HepG2 (cell line): Measurements from ENCODE around the gene SRSF2. TPM values are rescaled to one million over a fixed set of nuclear protein-coding genes. Genes with fewer than 3 reads are reported as not detected.

Experiments used
- ARNT ChIP-seq: fragments of 450-650 bp; IDR thresholded peaks from 2 replicates; pipeline ENCODE4 v1.6.1; 2017
- EED ChIP-seq: sonication (generic); formaldehyde crosslinking; IDR thresholded peaks from 2 replicates; pipeline ENCODE4 v1.5.0; 2020; ENCODE audit warnings: mild to moderate bottlenecking, missing genetic modification reagents
- NONO ChIP-seq, 2 experiments: fragments of 450-650 bp in 1 of 2; sonication (generic) in 1 of 2; formaldehyde crosslinking in 1 of 2; IDR thresholded peaks in 1 of 2; conservative IDR thresholded peaks in 1 of 2; 2 replicates each; pipeline versions ENCODE4 v1.6.1 to v1.8.0; 2017 to 2022; ENCODE audit warnings: mild to moderate bottlenecking in 1 of 2, missing genetic modification reagents in 1 of 2, moderate library complexity in 1 of 2
- PCBP2 ChIP-seq: fragments of 200-400 bp; formaldehyde crosslinking; optimal IDR thresholded peaks from 2 replicates; pipeline ENCODE3; 2018; ENCODE audit warnings: low read length, low read depth; ENCODE audit not compliant: poor library complexity, severe bottlenecking
- SMARCC2 ChIP-seq: fragments of 450-650 bp; IDR thresholded peaks from 2 replicates; pipeline ENCODE4 v1.6.1; 2017; ENCODE audit warnings: antibody characterized with exemption, mild to moderate bottlenecking
- ZNF891 ChIP-seq: sonication (generic); formaldehyde crosslinking; IDR thresholded peaks from 2 replicates; pipeline ENCODE4 v1.5.0; 2020; ENCODE audit warnings: mild to moderate bottlenecking, missing genetic modification reagents
- polyA plus RNA-seq, 8 experiments: library from polyadenylated mRNA; depleted of rRNA in 3 of 8; stranded (reverse) in 7 of 8; unstranded in 1 of 8; fragments of >200 nt; fragmentation: Illumina TruSeq in 4 of 8; extraction: Trizol in 4 of 8; gene quantifications; 2 replicates each; pipeline versions ENCODE4 v1.2.1 to v1.2.3, GENCODE V29; 2011 to 2016; ENCODE audit warnings: low read depth in 4 of 8, missing spikeins in 1 of 8, mixed read lengths in 1 of 8; ENCODE audit not compliant: insufficient read depth in 1 of 8
- total RNA-seq, 5 experiments: library from RNA; depleted of rRNA; stranded (reverse); fragments of >200 nt; fragmentation: Illumina TruSeq; extraction: Trizol; gene quantifications; 2 replicates each; pipeline ENCODE4 v1.2.3, GENCODE V29; 2016; ENCODE audit warnings: low read depth in 1 of 5
- TF ChIP-seq, protein P1 (sequence below): sonication (generic); formaldehyde crosslinking; IDR thresholded peaks from 2 replicates; pipeline ENCODE4 v1.5.1; 2020; ENCODE audit warnings: missing genetic modification reagents, mild to moderate bottlenecking, borderline replicate concordance
- TF ChIP-seq, protein P2 (sequence below): sonication (generic); formaldehyde crosslinking; conservative IDR thresholded peaks from 2 replicates; pipeline ENCODE4 v1.8.0; 2022; ENCODE audit warnings: mild to moderate bottlenecking, moderate library complexity, missing genetic modification reagents
- TF ChIP-seq, protein P3 (sequence below): sonication (generic); formaldehyde crosslinking; IDR thresholded peaks from 2 replicates; pipeline ENCODE4 v1.4.0; 2020; ENCODE audit warnings: mild to moderate bottlenecking, missing genetic modification reagents
- TF ChIP-seq, protein P4 (sequence below): IDR thresholded peaks from 2 replicates; pipeline ENCODE4 v1.6.1; 2012; ENCODE audit warnings: low read length, improper control_type of control experiment
- TF ChIP-seq, protein P5 (sequence below): sonication (generic); formaldehyde crosslinking; IDR thresholded peaks from 2 replicates; pipeline ENCODE4 v1.9.0; 2021; ENCODE audit warnings: missing genetic modification reagents, borderline replicate concordance

SRSF2 gene
- total and polyA plus RNA-seq, 2 of the 13 experiments (the other 11 are each of a cell fraction or from before 2014, with no cell fraction given) = 306 to 319 TPM

DNA sequence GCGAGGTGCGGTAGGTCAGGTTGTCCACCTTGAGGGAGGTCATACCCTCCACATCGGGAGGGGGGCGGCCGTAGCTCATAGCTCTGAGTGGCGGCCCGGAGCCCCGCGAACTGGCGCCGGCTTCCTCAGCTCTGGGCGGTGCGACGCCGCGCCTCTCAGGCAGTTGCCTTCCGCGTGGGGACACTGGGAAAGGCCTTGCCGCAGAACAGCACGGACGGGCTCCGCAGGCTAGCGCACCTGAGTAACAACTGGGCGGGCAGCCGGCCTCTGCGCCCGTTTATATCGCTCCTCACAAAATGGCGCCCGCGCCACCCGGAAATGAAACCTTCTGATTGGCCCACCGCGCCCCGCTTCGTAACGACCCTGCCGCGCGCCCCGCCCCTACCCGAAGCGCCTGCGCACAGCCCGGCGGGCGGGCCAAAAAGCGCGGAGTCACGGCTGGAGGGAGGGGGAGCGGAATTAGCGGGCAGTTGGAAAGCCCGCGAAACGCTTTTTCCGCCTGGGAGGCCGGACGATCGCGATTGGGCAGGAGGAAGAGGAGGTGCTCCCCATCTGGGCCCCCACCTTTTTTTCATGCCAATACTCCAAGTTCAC is at the start of gene SRSF2 (continued):
- TF ChIP-seq, protein P1, sequence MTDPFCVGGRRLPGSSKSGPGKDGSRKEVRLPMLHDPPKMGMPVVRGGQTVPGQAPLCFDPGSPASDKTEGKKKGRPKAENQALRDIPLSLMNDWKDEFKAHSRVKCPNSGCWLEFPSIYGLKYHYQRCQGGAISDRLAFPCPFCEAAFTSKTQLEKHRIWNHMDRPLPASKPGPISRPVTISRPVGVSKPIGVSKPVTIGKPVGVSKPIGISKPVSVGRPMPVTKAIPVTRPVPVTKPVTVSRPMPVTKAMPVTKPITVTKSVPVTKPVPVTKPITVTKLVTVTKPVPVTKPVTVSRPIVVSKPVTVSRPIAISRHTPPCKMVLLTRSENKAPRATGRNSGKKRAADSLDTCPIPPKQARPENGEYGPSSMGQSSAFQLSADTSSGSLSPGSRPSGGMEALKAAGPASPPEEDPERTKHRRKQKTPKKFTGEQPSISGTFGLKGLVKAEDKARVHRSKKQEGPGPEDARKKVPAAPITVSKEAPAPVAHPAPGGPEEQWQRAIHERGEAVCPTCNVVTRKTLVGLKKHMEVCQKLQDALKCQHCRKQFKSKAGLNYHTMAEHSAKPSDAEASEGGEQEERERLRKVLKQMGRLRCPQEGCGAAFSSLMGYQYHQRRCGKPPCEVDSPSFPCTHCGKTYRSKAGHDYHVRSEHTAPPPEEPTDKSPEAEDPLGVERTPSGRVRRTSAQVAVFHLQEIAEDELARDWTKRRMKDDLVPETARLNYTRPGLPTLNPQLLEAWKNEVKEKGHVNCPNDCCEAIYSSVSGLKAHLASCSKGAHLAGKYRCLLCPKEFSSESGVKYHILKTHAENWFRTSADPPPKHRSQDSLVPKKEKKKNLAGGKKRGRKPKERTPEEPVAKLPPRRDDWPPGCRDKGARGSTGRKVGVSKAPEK (CRISPR knock-in tag) = peak; percentile 19; the same call in 1 of the 2 replicates
- TF ChIP-seq, protein P2, sequence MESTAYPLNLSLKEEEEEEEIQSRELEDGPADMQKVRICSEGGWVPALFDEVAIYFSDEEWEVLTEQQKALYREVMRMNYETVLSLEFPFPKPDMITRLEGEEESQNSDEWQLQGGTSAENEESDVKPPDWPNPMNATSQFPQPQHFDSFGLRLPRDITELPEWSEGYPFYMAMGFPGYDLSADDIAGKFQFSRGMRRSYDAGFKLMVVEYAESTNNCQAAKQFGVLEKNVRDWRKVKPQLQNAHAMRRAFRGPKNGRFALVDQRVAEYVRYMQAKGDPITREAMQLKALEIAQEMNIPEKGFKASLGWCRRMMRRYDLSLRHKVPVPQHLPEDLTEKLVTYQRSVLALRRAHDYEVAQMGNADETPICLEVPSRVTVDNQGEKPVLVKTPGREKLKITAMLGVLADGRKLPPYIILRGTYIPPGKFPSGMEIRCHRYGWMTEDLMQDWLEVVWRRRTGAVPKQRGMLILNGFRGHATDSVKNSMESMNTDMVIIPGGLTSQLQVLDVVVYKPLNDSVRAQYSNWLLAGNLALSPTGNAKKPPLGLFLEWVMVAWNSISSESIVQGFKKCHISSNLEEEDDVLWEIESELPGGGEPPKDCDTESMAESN (CRISPR knock-in tag) = peak; percentile 85
- TF ChIP-seq ZNF891 (CRISPR knock-in tag) = peak; percentile 97
- TF ChIP-seq EED (CRISPR knock-in tag) = peak; percentile 95; the same call in 1 of the 2 replicates
- TF ChIP-seq SMARCC2 = no peak
- no peak for TF ChIP-seq ARNT
- TF ChIP-seq, protein P3, sequence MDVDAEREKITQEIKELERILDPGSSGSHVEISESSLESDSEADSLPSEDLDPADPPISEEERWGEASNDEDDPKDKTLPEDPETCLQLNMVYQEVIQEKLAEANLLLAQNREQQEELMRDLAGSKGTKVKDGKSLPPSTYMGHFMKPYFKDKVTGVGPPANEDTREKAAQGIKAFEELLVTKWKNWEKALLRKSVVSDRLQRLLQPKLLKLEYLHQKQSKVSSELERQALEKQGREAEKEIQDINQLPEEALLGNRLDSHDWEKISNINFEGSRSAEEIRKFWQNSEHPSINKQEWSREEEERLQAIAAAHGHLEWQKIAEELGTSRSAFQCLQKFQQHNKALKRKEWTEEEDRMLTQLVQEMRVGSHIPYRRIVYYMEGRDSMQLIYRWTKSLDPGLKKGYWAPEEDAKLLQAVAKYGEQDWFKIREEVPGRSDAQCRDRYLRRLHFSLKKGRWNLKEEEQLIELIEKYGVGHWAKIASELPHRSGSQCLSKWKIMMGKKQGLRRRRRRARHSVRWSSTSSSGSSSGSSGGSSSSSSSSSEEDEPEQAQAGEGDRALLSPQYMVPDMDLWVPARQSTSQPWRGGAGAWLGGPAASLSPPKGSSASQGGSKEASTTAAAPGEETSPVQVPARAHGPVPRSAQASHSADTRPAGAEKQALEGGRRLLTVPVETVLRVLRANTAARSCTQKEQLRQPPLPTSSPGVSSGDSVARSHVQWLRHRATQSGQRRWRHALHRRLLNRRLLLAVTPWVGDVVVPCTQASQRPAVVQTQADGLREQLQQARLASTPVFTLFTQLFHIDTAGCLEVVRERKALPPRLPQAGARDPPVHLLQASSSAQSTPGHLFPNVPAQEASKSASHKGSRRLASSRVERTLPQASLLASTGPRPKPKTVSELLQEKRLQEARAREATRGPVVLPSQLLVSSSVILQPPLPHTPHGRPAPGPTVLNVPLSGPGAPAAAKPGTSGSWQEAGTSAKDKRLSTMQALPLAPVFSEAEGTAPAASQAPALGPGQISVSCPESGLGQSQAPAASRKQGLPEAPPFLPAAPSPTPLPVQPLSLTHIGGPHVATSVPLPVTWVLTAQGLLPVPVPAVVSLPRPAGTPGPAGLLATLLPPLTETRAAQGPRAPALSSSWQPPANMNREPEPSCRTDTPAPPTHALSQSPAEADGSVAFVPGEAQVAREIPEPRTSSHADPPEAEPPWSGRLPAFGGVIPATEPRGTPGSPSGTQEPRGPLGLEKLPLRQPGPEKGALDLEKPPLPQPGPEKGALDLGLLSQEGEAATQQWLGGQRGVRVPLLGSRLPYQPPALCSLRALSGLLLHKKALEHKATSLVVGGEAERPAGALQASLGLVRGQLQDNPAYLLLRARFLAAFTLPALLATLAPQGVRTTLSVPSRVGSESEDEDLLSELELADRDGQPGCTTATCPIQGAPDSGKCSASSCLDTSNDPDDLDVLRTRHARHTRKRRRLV (CRISPR knock-in tag) = peak; percentile 94; the same call in 1 of the 2 replicates
- TF ChIP-seq, protein P4, sequence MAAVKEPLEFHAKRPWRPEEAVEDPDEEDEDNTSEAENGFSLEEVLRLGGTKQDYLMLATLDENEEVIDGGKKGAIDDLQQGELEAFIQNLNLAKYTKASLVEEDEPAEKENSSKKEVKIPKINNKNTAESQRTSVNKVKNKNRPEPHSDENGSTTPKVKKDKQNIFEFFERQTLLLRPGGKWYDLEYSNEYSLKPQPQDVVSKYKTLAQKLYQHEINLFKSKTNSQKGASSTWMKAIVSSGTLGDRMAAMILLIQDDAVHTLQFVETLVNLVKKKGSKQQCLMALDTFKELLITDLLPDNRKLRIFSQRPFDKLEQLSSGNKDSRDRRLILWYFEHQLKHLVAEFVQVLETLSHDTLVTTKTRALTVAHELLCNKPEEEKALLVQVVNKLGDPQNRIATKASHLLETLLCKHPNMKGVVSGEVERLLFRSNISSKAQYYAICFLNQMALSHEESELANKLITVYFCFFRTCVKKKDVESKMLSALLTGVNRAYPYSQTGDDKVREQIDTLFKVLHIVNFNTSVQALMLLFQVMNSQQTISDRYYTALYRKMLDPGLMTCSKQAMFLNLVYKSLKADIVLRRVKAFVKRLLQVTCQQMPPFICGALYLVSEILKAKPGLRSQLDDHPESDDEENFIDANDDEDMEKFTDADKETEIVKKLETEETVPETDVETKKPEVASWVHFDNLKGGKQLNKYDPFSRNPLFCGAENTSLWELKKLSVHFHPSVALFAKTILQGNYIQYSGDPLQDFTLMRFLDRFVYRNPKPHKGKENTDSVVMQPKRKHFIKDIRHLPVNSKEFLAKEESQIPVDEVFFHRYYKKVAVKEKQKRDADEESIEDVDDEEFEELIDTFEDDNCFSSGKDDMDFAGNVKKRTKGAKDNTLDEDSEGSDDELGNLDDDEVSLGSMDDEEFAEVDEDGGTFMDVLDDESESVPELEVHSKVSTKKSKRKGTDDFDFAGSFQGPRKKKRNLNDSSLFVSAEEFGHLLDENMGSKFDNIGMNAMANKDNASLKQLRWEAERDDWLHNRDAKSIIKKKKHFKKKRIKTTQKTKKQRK = no peak
- TF ChIP-seq, protein P5, sequence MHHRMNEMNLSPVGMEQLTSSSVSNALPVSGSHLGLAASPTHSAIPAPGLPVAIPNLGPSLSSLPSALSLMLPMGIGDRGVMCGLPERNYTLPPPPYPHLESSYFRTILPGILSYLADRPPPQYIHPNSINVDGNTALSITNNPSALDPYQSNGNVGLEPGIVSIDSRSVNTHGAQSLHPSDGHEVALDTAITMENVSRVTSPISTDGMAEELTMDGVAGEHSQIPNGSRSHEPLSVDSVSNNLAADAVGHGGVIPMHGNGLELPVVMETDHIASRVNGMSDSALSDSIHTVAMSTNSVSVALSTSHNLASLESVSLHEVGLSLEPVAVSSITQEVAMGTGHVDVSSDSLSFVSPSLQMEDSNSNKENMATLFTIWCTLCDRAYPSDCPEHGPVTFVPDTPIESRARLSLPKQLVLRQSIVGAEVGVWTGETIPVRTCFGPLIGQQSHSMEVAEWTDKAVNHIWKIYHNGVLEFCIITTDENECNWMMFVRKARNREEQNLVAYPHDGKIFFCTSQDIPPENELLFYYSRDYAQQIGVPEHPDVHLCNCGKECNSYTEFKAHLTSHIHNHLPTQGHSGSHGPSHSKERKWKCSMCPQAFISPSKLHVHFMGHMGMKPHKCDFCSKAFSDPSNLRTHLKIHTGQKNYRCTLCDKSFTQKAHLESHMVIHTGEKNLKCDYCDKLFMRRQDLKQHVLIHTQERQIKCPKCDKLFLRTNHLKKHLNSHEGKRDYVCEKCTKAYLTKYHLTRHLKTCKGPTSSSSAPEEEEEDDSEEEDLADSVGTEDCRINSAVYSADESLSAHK (CRISPR knock-in tag) = 0 out of 2 replicates have a peak, but pooled peaks have one; percentile 54
- TF ChIP-seq NONO (IDR thresholded peaks at IDR 0.05) = no peak
- peak; percentile 93 for TF ChIP-seq NONO (CRISPR knock-in tag; conservative IDR thresholded peaks at IDR 0.05)
- no peak for TF ChIP-seq PCBP2
